Activated T-cell treated with anti-CD3 and anti-CD28 coated beads for 48 hours (primary cell): ENCODE data around the gene SERPINA10.
"Not testable (repeated sequence)": the region's sequence is repeated elsewhere in the genome, so short reads cannot be mapped to it uniquely, and the experiment has no call there.

Source experiments
- DNase-seq: peaks from one replicate; pipeline ENCODE4 v3.0.0-alpha.2; 2020; ENCODE audit warnings: low read depth

Gene SERPINA10

GRCh38 chr14:94313991-94314655 is 21.1 kb upstream of the SERPINA10 start:
- DNase-seq: no peak

DNA sequence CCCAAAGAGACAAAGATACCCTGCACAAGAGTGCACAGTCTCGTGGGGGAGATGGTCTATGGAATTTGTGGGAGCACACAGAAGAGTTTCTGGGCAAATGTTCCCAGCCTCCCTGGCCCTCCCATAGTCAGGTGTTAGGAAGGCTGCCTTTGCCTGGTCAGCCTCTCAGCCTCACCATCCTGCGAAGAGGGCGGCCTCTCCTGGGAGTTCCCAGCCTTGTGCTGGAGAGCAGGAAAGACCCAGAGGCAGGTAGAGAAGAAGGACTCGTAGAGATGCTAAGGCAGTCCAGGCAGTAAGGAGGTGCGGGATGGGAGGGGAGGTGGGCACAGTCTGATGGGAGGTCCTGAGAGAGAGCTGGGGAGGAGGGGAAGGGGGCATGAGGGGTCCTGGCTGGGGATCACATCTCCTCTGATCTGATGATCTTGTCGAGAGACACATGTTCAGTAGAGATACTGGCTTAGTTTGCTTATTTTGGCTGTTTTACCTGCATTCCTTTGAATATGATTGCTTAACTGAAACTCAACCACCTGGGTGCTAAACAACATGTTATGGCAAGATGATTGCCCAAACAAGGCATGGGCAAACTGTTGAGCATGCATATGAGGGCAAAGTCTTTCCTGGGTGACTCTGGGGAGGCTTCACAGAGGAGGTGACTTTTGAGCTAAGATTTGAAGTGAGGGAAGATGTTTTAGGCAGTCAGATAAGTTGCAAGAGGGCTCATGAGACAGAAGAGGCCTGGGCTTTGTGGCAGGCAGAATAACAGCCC is 19.6 kb upstream of the SERPINA10 start:
- no peak for DNase-seq

DNA sequence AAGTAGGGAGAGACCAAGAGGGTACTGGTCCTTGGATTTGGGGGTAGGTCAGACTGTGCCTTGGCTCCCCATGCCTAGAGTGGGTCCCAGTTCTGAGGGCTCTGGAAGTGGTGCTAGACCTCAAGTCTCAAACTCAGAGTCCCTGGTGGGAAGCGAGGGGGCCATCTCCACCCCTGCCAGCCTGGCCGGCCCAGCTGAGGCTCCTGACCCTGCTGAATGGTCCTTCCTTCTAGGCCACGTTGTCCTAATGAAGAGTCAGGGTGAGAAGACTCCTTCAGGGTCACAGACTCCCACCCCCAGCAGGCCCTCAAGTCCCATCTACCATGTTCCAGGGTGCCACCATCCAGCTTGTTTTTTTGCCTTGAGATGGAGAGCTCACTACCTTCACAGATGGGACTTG is 17.2 kb upstream of the SERPINA10 start:
- no peak for DNase-seq

DNA sequence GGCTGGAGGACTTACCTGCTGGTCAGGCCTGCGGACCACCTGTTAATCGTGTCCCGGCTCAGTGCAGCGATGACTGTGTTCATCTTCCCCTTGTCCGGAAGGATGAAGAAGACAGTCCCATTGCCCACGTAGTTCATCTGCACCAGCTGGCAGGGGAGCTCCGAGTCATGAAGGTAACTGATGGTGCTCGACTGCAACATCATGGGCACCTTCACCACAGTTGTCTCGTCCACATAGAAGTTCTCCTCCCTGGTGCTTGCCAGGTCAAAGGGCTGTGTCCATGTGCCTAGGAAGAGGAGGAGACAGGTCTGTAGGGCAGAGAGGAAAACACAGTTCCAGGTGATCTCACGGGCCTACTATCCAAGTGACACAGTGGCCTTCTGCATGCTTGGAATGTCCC is 16.7 kb upstream of the SERPINA10 start:
- no peak for DNase-seq

- DNase-seq: no peak
These were observed 14.4 kb upstream of the SERPINA10 start for GRCh38 chr14:94307410-94307992.

DNA sequence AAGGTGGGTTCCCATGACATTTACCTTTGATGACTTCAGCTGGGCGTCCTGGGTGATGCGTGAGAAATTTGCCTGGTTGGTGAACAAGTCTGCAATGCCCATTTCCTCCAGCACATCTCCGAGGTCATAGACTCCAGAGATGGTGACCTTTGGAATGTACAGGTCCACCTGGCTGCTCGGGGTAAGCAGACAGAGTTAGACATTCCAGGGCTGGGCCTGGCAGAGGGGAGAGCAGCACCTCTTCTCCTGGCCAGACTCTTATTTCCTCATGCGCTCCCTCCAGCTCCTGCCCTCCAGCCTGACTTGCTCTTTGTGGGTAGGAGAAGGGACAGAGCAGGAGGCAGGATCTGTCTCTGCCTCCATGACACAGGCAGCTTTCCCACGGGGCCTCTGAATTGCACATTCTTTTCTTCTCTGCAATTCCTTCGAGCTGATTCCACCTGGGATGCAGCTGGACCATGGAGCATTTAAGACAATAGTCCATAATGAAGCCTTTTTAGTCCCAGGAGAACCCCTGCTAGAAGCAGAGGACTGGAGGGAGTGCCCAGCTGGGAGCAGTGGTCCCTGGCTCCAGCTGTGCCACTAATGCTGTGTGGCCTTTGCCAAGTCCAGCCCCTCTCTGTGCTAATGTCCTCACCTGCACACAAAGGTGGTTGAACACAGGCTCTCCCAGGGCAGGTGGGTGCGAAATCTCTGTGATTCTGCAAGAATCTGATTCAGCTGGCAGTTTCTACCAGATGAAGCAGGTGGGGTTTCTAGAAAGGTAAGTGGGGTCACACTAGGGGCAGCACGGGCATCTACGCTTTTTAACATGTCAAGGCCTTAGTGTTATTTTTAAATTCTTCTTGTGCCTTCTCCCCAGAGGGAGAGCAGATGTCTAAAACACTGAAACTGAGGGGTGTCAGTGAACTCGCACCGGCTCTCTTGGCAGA is 13.2 kb upstream of the SERPINA10 start:
- DNase-seq: no peak

DNA sequence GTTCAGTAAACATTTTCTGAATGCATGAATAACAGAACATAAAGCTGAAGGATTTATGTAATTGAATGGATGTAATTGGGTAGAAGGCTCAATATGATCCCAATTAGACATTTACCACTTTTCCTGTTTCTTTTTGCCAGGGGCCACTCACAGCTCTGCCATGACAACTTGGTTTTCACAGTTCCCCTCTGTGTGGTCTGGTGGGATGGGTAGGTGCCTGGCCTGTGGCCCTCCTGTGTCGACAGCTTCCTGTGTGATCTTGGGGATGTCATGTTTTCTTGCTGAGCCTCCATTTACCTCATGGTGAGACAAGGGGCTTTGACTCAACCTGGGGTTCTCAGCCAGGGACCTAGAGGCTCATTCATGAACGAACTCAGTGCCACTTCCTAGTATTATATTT is 12.6 kb upstream of the SERPINA10 start:
- no peak for DNase-seq

- no peak for DNase-seq
These were observed 11.2 kb upstream of the SERPINA10 start for GRCh38 chr14:94304243-94304642.

GRCh38 chr14:94303111-94303510 is 10.0 kb upstream of the SERPINA10 start:
- no peak for DNase-seq

- no peak for DNase-seq
These were observed 5.1 kb upstream of the SERPINA10 start for GRCh38 chr14:94298130-94298529.

DNA sequence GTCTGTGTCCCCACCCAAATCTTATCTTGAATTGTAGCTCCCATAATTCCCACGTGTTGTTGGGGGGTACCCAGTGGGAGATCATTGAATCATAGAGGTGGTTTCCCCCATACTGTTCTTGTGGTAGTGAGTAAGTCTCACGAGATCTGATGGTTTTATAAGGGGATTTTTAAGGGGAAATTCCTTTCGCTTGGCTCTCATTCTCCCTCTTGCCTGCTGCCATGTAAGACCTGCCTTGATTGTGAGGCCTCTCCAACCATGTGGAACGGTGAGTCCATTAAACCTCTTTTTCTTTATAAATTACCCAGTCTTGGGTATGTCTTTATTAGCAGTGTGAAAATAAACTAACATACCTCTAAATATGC is 3.1 kb upstream of the SERPINA10 start:
- not testable (repeated sequence) for DNase-seq

- no peak for DNase-seq
These were observed 2.5 kb upstream of the SERPINA10 start for GRCh38 chr14:94295360-94296180.

- no peak for DNase-seq
These were observed 483 bp upstream of the SERPINA10 start for GRCh38 chr14:94293578-94293924.

DNA sequence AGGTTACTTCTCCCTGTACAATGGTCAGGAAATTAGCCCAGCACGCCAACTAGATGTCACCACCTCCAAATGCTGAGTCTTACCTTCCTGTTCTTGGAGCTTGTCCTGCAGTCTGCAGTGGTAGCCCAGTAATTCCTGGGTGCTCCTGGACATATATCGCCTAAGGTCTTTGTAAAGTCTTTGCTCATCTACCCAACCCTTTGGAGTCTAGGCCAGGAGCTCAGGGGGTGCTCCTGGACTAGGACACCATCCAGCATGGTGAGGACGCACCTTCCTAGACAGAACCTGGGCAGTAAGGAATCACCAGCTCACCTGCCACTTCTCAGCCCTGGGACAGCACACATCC is 569 bp downstream of the SERPINA10 start:
- no peak for DNase-seq

DNA sequence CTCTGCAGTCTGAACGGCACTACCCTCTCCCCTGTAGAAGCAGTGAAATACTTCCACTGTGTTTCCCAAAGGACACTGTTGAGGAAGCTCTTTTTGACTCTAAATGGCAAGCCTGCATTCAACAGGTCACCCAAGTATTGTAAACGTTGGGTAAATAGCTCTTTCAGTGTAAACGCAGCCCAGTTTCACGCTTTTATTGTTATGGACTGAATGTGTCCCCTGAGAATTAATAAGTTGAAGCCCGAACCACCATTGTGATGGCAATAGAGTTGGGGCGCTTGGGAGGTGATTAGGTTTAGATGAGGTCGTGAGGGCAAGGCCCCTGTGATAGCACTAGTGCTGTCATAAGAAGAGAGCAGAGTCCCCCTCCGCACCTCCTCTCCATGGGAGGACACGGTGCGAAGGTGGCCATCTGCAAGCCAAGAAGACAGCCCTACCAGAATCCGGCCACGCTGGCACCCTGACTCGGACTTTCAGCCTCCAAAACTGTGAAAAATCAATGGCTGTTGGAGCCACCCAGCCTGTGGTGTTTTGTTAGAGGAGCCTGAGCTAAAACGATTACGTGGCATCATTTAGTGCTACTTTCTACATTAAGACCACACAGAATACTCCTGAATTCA is 1.1 kb downstream of the SERPINA10 start:
- no peak for DNase-seq

DNA sequence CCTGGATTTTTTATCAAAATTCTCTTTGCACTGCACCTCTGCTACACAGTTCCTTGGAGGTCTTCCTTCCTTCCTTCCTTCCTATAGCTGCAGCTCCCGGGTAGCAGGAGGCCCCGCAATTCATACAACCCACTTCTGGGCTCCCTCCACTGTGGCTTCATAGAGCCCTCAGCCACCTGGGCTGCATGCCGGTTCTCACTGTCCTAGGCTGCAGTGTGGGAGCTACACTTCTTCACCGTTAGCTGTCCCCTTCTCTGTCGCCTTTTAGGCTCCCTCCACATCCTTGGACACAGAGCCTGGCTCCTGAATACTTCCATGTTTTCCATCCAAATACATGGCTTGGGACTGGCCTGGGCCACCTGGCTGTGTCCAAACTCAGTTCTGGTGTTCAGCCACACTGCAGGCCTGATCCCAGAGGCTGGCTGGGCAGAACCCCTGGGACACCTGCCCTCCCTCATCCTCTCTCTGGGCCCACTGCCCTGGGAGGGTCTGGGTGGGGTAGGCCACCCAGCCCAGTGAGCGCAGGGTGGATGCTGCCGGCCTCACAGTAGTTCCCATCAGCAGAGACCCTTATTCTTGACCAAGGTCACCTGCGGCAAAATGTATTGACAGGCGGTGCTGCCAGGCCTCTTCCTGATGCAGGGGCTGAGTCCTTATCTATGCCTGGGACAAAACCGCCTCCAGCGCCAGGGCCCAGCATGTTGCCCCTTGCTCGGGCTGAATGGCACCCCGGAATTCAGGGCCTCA is 1.7 kb downstream of the SERPINA10 start:
- DNase-seq: no peak

DNA sequence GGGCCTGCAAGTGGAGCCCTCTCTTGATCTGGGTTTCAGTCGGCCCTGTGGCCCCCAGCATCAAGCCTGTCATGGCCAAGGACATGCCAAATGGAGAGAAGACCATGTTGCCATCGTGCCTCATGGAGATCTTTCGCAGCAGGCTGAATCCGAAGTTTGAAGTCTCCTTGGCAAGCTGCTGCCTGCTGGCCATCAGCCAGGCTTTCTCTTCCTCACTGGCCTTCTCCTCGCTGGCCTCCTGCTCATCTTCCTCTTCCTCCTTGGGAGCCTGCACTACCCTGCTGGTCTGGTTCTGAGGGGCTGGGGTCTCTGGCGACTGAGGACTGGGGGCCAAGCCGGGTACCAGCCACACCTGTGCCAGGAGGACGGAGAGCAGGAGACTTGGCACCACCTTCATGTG is 2.9 kb downstream of the SERPINA10 start:
- DNase-seq: no peak

- DNase-seq: no peak
These were observed 4.2 kb downstream of the SERPINA10 start for GRCh38 chr14:94288610-94289465.

- DNase-seq: no peak
These were observed 7.9 kb downstream of the SERPINA10 start for GRCh38 chr14:94285158-94285557.

GRCh38 chr14:94284221-94284620 is 8.8 kb downstream of the SERPINA10 start:
- no peak for DNase-seq
